K562 (cell line): ENCODE results near the gene SSR2. TPM values are rescaled to one million over a fixed set of nuclear protein-coding genes. Genes with fewer than 3 reads are reported as not detected.
A peak's percentile ranks its signal among the peaks of the same experiment; 100 is the strongest.

Source experiments
- ATAC-seq: fragments of 200-7000 bp; cut with Tn5 transposase; 3 replicates; pipeline ENCODE4 v1.9.1; 2020; ENCODE audit warnings: moderate library complexity
- BruUV-seq: library from RNA; stranded (reverse); fragments of 400-500 nt; replicated peaks from 2 replicates; lab custom pipeline; 2021; lab: Mats Ljungman, UMichigan
- CTCF ChIA-PET: fragments of 300-600 bp; formaldehyde crosslinking; extraction: SDS; loops from one replicate; lab custom pipeline; 2021; ENCODE audit warnings: low intra/inter-chr PET ratio; lab: Yijun Ruan, JAX
- POLR2A ChIA-PET: fragments of 300-600, 350-650 bp; sonication (Branson Sonifier 250); formaldehyde crosslinking; extraction: SDS; loops from one replicate; lab custom pipeline; 2021; ENCODE audit warnings: antibody characterized with exemption, inconsistent platforms; lab: Yijun Ruan, JAX
- DNase-seq, 4 experiments: peaks; one replicate each; pipeline versions ENCODE4 v3.0.0 to v3.0.0-alpha.2; 2011 to 2018; ENCODE audit warnings: low spot score in 3 of 4, mixed read lengths in 3 of 4; ENCODE audit errors: extremely low read depth in 1 of 4
- FAIRE-seq: peaks from 2 replicates; lab custom pipeline; 2011; peaks lifted over from hg19 to GRCh38; lab: Jason Lieb, UNC
- H2AFZ ChIP-seq: 2 replicates; pipeline ENCODE4 v1.6.0; 2011; ENCODE audit warnings: low read depth, low read length, control low read depth, inconsistent platforms
- H3K27ac ChIP-seq: fragments of 200-600 bp; 3 replicates; pipeline ENCODE4 v1.8.0; 2011; ENCODE audit warnings: low read depth, mild to moderate bottlenecking, control low read depth, inconsistent platforms, low read length, moderate library complexity, mixed read lengths; ENCODE audit errors: extremely low read depth
- H3K27me3 ChIP-seq, 2 experiments: fragments of 300-600 bp in 1 of 2; 2 replicates in 1 of 2; 3 replicates in 1 of 2; pipeline versions ENCODE4 v1.6.0 to v1.8.0; 2011; ENCODE audit warnings: inconsistent platforms in 2 of 2, low read length in 2 of 2, mild to moderate bottlenecking in 1 of 2, mixed read lengths in 1 of 2, moderate library complexity in 1 of 2; ENCODE audit not compliant: control insufficient read depth in 2 of 2, insufficient read depth in 2 of 2
- H3K36me3 ChIP-seq: fragments of 300-600 bp; 3 replicates; pipeline ENCODE4 v1.8.0; 2011; ENCODE audit warnings: mild to moderate bottlenecking, low read length, inconsistent platforms; ENCODE audit not compliant: control insufficient read depth, insufficient read depth
- H3K4me1 ChIP-seq, 2 experiments: fragments of 200-600 bp in 1 of 2; replicated peaks in 1 of 2; 2 replicates in 1 of 2; 3 replicates in 1 of 2; pipeline versions ENCODE4 v1.5.1 to v1.8.0; 2011; ENCODE audit warnings: inconsistent platforms in 2 of 2, low read length in 2 of 2, mild to moderate bottlenecking in 1 of 2, mixed read lengths in 1 of 2, moderate library complexity in 1 of 2; ENCODE audit not compliant: control insufficient read depth in 2 of 2, insufficient read depth in 2 of 2
- H3K4me2 ChIP-seq: 2 replicates; pipeline ENCODE4 v1.6.1; 2011; ENCODE audit warnings: low read length, control low read depth, inconsistent platforms, mixed read lengths; ENCODE audit not compliant: insufficient read depth
- H3K4me3 ChIP-seq: fragments of 200-600 bp; sonication (generic), shearing (Covaris generic); 2 replicates; pipeline ENCODE4 v1.5.1; 2016; ENCODE audit warnings: control low read depth, inconsistent platforms
- H3K79me2 ChIP-seq: fragments of 200-600 bp; 3 replicates; pipeline ENCODE4 v1.8.0; 2011; ENCODE audit warnings: low read length, inconsistent platforms; ENCODE audit not compliant: control insufficient read depth, insufficient read depth
- H3K9ac ChIP-seq, 2 experiments: 2 replicates each; pipeline versions ENCODE4 v1.6.0 to v1.6.1; 2011; ENCODE audit warnings: low read depth in 2 of 2, low read length in 2 of 2, control low read depth in 1 of 2, inconsistent platforms in 1 of 2, mild to moderate bottlenecking in 1 of 2, mixed read lengths in 1 of 2; ENCODE audit not compliant: insufficient read depth in 1 of 2
- H3K9me1 ChIP-seq: one replicate; pipeline ENCODE4 v1.6.0; 2011; ENCODE audit warnings: inconsistent platforms, mild to moderate bottlenecking, low read length, moderate library complexity; ENCODE audit not compliant: control insufficient read depth, insufficient read depth
- H3K9me3 ChIP-seq: replicated peaks from 2 replicates; pipeline ENCODE4 v1.5.1; 2011; ENCODE audit warnings: low read depth, low read length, inconsistent platforms; ENCODE audit not compliant: control insufficient read depth, insufficient read depth
- H4K20me1 ChIP-seq: replicated peaks from 2 replicates; pipeline ENCODE4 v1.6.1; 2011; ENCODE audit warnings: low read length, inconsistent platforms, mixed read lengths; ENCODE audit not compliant: control insufficient read depth, insufficient read depth
- ETV1 ChIP-seq: fragments of 450-650 bp; conservative IDR thresholded peaks from 2 replicates; pipeline ENCODE4 v1.6.1; 2016; ENCODE audit warnings: missing genetic modification characterization, control low read depth, low read depth, missing compliant biosample characterization
- FOXK2 ChIP-seq, 2 experiments: fragments of 450-650 bp; IDR thresholded peaks in 1 of 2; conservative IDR thresholded peaks in 1 of 2; 2 replicates each; pipeline ENCODE4 v1.6.1; 2016; ENCODE audit warnings: low read depth in 2 of 2, mild to moderate bottlenecking in 1 of 2
- L3MBTL2 ChIP-seq: fragments of 450-650 bp; IDR thresholded peaks from 2 replicates; pipeline ENCODE4 v1.6.1; 2016; ENCODE audit warnings: mild to moderate bottlenecking, moderate library complexity
- MLLT1 ChIP-seq, 2 experiments: fragments of 450-650 bp; IDR thresholded peaks; 2 replicates each; pipeline ENCODE4 v1.6.1; 2016
- NR2C2 ChIP-seq, 2 experiments: fragments of 200-800 bp in 1 of 2; sonication (Bioruptor generic) in 1 of 2; sonication (generic) in 1 of 2; formaldehyde crosslinking in 1 of 2; IDR thresholded peaks; 2 replicates each; pipeline versions ENCODE4 v1.6.1 to v1.8.0; 2016 to 2022; ENCODE audit warnings: mild to moderate bottlenecking in 1 of 2, missing compliant biosample characterization in 1 of 2, missing genetic modification characterization in 1 of 2, missing genetic modification reagents in 1 of 2
- VEZF1 ChIP-seq: fragments of 200-800 bp; sonication (Bioruptor generic); IDR thresholded peaks from 2 replicates; pipeline ENCODE4 v1.6.1; 2017; ENCODE audit warnings: missing genetic modification characterization, missing compliant biosample characterization
- WGBS: fragments of 100-300 bp; shearing (Covaris generic); methylation state at CpG from one replicate; pipeline ENCODE4 v1.1.6; 2016; ENCODE audit warnings: low coverage, mixed read lengths; ENCODE audit not compliant: insufficient coverage; ENCODE audit errors: missing lambda C conversion rate; 5-methylcytosine and 5-hydroxymethylcytosine counted together
- in situ Hi-C: fragments of 300-500 bp; cut with MboI; formaldehyde crosslinking; loops from 4 replicates; pipeline ENCODE4 v1.15.0; 2018; ENCODE audit warnings: inconsistent platforms, mixed read lengths
- intact Hi-C: fragments of 100-400 bp; cut with micrococcal nuclease; formaldehyde crosslinking; loops from 2 replicates; pipeline ENCODE4 v1.14.2; 2022
- polyA plus RNA-seq, 8 experiments: library from polyadenylated mRNA; depleted of rRNA in 4 of 8; stranded (reverse) in 5 of 8; unstranded in 3 of 8; fragments of >200 nt; fragmentation: Nextera tagmentation in 2 of 8; fragmentation: Illumina TruSeq in 1 of 8; extraction: Ambion mirVana in 2 of 8; extraction: Trizol in 1 of 8; gene quantifications; 2 replicates each; pipeline versions ENCODE4 v1.2.1 to v1.2.3, GENCODE V29; 2011 to 2014; ENCODE audit warnings: inconsistent platforms in 1 of 8, missing spikeins in 1 of 8
- total RNA-seq, 7 experiments: library from RNA; depleted of rRNA in 6 of 7; stranded (reverse); fragments of >200 nt in 6 of 7; fragmentation: Illumina TruSeq in 2 of 7; extraction: Trizol in 2 of 7; gene quantifications; 2 replicates each; pipeline versions ENCODE4 v1.2.1 to v1.2.3, GENCODE V29; 2011 to 2021; ENCODE audit warnings: low replicate concordance in 1 of 7
- TF ChIP-seq, protein P1 (sequence below): fragments of 450-650 bp; IDR thresholded peaks from 2 replicates; pipeline ENCODE4 v1.6.1; 2016

Gene SSR2
- total and polyA plus RNA-seq, 9 of the 15 experiments (the other 6 are each of a cell fraction or from before 2014, with no cell fraction given) = 161 to 411 (median 240) TPM

- no peak overlapping the region for H3K4me3 ChIP-seq
- no peaks in the 10 kb centered on the region for H3K9me1 ChIP-seq
- H2AFZ ChIP-seq = peak overlapping the region; percentile 96
- no peaks in the 10 kb centered on the region for H3K9me3 ChIP-seq
- FAIRE-seq (peak; percentile 76), DNase-seq (peak in 2 of 4 experiments; percentile 50 to 53), ATAC-seq (peak; percentile 60)
- WGBS = 13% methylated on average over 4 of the region's 4 CpGs
- CTCF ChIA-PET = no interaction called here
- POLR2A ChIA-PET = interaction anchor here (0.6 to 4.0 kb wide), 7 partner anchors 15 to 643 kb away, joined by 3 to 19 read pairs (median 5); no protein-coding TSS in a partner anchor
- no TSS peak for BruUV-seq
- in situ Hi-C loops = no loop called here
- H4K20me1 ChIP-seq = no peaks in the 10 kb centered on the region
- peaks cover 22 to 34% of the 10 kb centered on the region in 2 experiments; a peak in 4 of 5 replicates for H3K4me1 ChIP-seq
- peak overlapping the region; percentile 39 to 52; a peak in 3 of 4 replicates for H3K9ac ChIP-seq
- no peaks in the 10 kb centered on the region for H3K79me2 ChIP-seq
- intact Hi-C loops = loop anchor here (5.0 kb wide), 1 partner anchor 66 kb away; no protein-coding TSS in a partner anchor
- H3K27me3 ChIP-seq = no peaks in the 10 kb centered on the region
- peak overlapping the region; percentile 68 for H3K27ac ChIP-seq
- H3K36me3 ChIP-seq = no peaks in the 10 kb centered on the region
- H3K4me2 ChIP-seq = peak overlapping the region; percentile 58
- TF ChIP-seq, protein P1, sequence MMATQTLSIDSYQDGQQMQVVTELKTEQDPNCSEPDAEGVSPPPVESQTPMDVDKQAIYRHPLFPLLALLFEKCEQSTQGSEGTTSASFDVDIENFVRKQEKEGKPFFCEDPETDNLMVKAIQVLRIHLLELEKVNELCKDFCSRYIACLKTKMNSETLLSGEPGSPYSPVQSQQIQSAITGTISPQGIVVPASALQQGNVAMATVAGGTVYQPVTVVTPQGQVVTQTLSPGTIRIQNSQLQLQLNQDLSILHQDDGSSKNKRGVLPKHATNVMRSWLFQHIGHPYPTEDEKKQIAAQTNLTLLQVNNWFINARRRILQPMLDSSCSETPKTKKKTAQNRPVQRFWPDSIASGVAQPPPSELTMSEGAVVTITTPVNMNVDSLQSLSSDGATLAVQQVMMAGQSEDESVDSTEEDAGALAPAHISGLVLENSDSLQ = peak; percentile 35; the same call in 1 of the 2 replicates
- no peak for TF ChIP-seq ETV1
- TF ChIP-seq FOXK2 (conservative IDR thresholded peaks at IDR 0.05 in 1 of 2, IDR thresholded peaks at IDR 0.05 in 1 of 2; ENCODE audit: low read depth in 2 of 2) = peak in 1 of 2 experiments; percentile 2; a peak in 1 of 4 replicates
- TF ChIP-seq L3MBTL2 = peak; percentile 29; the same call in 1 of the 2 replicates
- TF ChIP-seq MLLT1 (IDR thresholded peaks at IDR 0.05) = 0 out of 4 replicates have a peak, but pooled peaks of 1 of the 2 experiments have one; percentile 30
- TF ChIP-seq NR2C2 (CRISPR knock-in tag; IDR thresholded peaks at IDR 0.05) = no peak
- peak; percentile 57; the same call in 1 of the 2 replicates for TF ChIP-seq NR2C2 (tag; IDR thresholded peaks at IDR 0.05)
- TF ChIP-seq VEZF1 (CRISPR knock-in tag) = peak; percentile 20; the same call in 1 of the 2 replicates
Observed at GRCh38 chr1:156001662-156002171, 19.0 kb downstream of the SSR2 start.
